ENCODE measurements around the gene EEF2KMT.
"Not testable (repeated sequence)": the region's sequence is repeated elsewhere in the genome, so short reads cannot be mapped to it uniquely, and the experiment has no call there.

DNA sequence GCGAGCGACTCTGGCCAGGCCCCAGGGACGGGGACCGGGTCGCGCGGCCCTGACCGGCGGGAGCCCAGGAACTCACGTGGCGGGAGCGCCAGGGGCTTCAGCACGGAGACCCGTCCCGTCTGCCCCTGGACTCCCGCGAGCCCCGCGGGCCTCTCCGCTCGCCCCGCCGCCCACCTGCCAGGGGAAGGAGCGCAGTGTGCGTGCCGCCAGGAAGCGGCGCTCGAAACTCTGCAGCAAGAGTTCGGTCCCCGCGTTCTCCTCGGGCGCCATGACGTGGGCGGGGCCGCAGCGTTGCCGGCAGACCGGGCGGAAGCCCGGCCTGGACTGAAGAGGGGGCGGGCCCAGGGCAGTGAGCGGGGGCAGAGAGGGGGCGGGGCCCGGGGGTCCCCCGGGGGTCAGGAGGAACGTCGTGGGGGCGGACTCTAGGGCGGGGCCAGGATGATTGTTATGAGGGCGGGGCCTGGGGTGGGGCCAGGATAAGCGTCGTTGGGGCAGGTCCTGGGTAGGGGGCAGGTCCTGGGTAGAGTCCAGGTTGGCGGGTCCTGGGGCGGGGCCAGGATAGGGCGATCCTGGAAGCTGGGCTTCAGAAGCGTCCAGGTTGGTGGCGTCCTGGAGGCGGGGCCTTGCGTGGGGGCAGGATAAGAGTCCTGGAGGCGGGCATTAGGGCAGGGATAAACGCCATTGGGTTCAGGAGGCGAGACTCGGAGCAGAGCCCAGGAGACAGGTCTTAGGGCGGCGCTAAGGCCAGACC is at the start of gene EEF2KMT:
- not testable (repeated sequence) for TF ChIP-seq POLR2A (IDR thresholded peaks at IDR 0.05)
- TF ChIP-seq, protein P1, sequence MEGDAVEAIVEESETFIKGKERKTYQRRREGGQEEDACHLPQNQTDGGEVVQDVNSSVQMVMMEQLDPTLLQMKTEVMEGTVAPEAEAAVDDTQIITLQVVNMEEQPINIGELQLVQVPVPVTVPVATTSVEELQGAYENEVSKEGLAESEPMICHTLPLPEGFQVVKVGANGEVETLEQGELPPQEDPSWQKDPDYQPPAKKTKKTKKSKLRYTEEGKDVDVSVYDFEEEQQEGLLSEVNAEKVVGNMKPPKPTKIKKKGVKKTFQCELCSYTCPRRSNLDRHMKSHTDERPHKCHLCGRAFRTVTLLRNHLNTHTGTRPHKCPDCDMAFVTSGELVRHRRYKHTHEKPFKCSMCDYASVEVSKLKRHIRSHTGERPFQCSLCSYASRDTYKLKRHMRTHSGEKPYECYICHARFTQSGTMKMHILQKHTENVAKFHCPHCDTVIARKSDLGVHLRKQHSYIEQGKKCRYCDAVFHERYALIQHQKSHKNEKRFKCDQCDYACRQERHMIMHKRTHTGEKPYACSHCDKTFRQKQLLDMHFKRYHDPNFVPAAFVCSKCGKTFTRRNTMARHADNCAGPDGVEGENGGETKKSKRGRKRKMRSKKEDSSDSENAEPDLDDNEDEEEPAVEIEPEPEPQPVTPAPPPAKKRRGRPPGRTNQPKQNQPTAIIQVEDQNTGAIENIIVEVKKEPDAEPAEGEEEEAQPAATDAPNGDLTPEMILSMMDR (IDR thresholded peaks at IDR 0.05) = not testable (repeated sequence)

All from transverse colon (tissue), 3 donors.